H9 (cell line): ENCODE results near the gene DHRS1. TPM values are rescaled to one million over a fixed set of nuclear protein-coding genes. Genes with fewer than 3 reads are reported as not detected.

Experiments
- DNase-seq: peaks from one replicate; pipeline ENCODE4 v3.0.0-alpha.2; 2017
- H2AFZ ChIP-seq: one replicate; pipeline ENCODE4 v1.6.1; 2013; ENCODE audit warnings: mild to moderate bottlenecking, low read length, control low read depth, moderate library complexity
- H2AK5ac ChIP-seq: 2 replicates; pipeline ENCODE4 v1.6.1; 2013; ENCODE audit warnings: low read length, control low read depth, mixed read lengths; ENCODE audit not compliant: insufficient read length
- H2BK120ac ChIP-seq: one replicate; pipeline ENCODE4 v1.6.1; 2013; ENCODE audit warnings: low read depth, mild to moderate bottlenecking, low read length, control low read depth, inconsistent platforms; ENCODE audit not compliant: poor library complexity, severe bottlenecking
- H2BK12ac ChIP-seq: 2 replicates; pipeline ENCODE4 v1.6.1; 2013; ENCODE audit warnings: low read length, control low read depth, mixed read lengths, low read depth; ENCODE audit not compliant: insufficient read length
- H2BK15ac ChIP-seq: 2 replicates; pipeline ENCODE4 v1.6.1; 2013; ENCODE audit warnings: low read depth, low read length, control low read depth
- H2BK20ac ChIP-seq: one replicate; pipeline ENCODE4 v1.6.1; 2013; ENCODE audit warnings: low read depth, mild to moderate bottlenecking, low read length, control low read depth, inconsistent platforms; ENCODE audit not compliant: poor library complexity, severe bottlenecking
- H2BK5ac ChIP-seq: 2 replicates; pipeline ENCODE4 v1.6.1; 2013; ENCODE audit warnings: low read length, control low read depth, mixed read lengths; ENCODE audit not compliant: insufficient read length
- H3K14ac ChIP-seq: 2 replicates; pipeline ENCODE4 v1.6.1; 2013; ENCODE audit warnings: low read length, control low read depth; ENCODE audit not compliant: insufficient read depth
- H3K18ac ChIP-seq: 2 replicates; pipeline ENCODE4 v1.6.1; 2013; ENCODE audit warnings: low read depth, mild to moderate bottlenecking, mixed read lengths, low read length, control low read depth; ENCODE audit not compliant: insufficient read length
- H3K23ac ChIP-seq: 2 replicates; pipeline ENCODE4 v1.6.1; 2013; ENCODE audit warnings: low read length, control low read depth, mixed read lengths, low read depth; ENCODE audit not compliant: insufficient read length
- H3K23me2 ChIP-seq: 2 replicates; pipeline ENCODE4 v1.6.1; 2013; ENCODE audit warnings: low read depth, mild to moderate bottlenecking, mixed read lengths, low read length, control low read depth; ENCODE audit not compliant: insufficient read length, poor library complexity, severe bottlenecking
- H3K27ac ChIP-seq: 2 replicates; pipeline ENCODE4 v1.5.1; 2013; ENCODE audit warnings: low read length, control low read depth, mixed read lengths, low read depth; ENCODE audit not compliant: insufficient read length
- H3K27me3 ChIP-seq: 2 replicates; pipeline ENCODE4 v1.6.1; 2013; ENCODE audit warnings: low read length, control low read depth, inconsistent platforms; ENCODE audit not compliant: insufficient read depth
- H3K4ac ChIP-seq: 2 replicates; pipeline ENCODE4 v1.6.1; 2013; ENCODE audit warnings: low read depth, mild to moderate bottlenecking, control low read depth, inconsistent platforms, low read length, moderate library complexity
- H3K4me1 ChIP-seq: 2 replicates; pipeline ENCODE4 v1.6.1; 2013; ENCODE audit warnings: low read length, control low read depth, inconsistent platforms; ENCODE audit not compliant: insufficient read depth
- H3K4me2 ChIP-seq: 2 replicates; pipeline ENCODE4 v1.6.1; 2013; ENCODE audit warnings: low read length, control low read depth, mixed read lengths; ENCODE audit not compliant: insufficient read length, insufficient read depth
- H3K56ac ChIP-seq: 2 replicates; pipeline ENCODE4 v1.6.1; 2013; ENCODE audit warnings: low read depth, mild to moderate bottlenecking, mixed read lengths, low read length, control low read depth; ENCODE audit not compliant: insufficient read length
- H3K79me1 ChIP-seq: 2 replicates; pipeline ENCODE4 v1.6.1; 2013; ENCODE audit warnings: low read depth, mild to moderate bottlenecking, moderate library complexity, low read length, control low read depth, inconsistent platforms; ENCODE audit not compliant: insufficient read depth, poor library complexity, severe bottlenecking
- H3K79me2 ChIP-seq: 2 replicates; pipeline ENCODE4 v1.6.1; 2013; ENCODE audit warnings: low read length, control low read depth, inconsistent platforms; ENCODE audit not compliant: insufficient read depth
- H3K9ac ChIP-seq: 2 replicates; pipeline ENCODE4 v1.6.1; 2013; ENCODE audit warnings: low read length, control low read depth, mixed read lengths; ENCODE audit not compliant: insufficient read length; ENCODE audit errors: extremely low read depth
- H3K9me3 ChIP-seq: one replicate; pipeline ENCODE4 v1.6.1; 2013; ENCODE audit warnings: low read depth, low read length, inconsistent platforms; ENCODE audit not compliant: control insufficient read depth
- H3T11ph ChIP-seq: one replicate; pipeline ENCODE4 v1.6.1; 2013; ENCODE audit warnings: mild to moderate bottlenecking, low read length, control low read depth, inconsistent platforms
- H4K20me1 ChIP-seq: one replicate; pipeline ENCODE4 v1.6.1; 2013; ENCODE audit not compliant: control insufficient read depth, insufficient read length, insufficient read depth
- H4K5ac ChIP-seq: 2 replicates; pipeline ENCODE4 v1.6.1; 2013; ENCODE audit warnings: low read depth, mild to moderate bottlenecking, mixed read lengths, low read length, control low read depth; ENCODE audit not compliant: insufficient read length
- H4K8ac ChIP-seq: replicated peaks from 2 replicates; pipeline ENCODE4 v1.6.1; 2013; ENCODE audit warnings: low read length, control low read depth, mixed read lengths, low read depth; ENCODE audit not compliant: insufficient read length
- H4K91ac ChIP-seq: 2 replicates; pipeline ENCODE4 v1.6.1; 2013; ENCODE audit warnings: low read depth, mild to moderate bottlenecking, moderate library complexity, mixed read lengths, low read length, control low read depth; ENCODE audit not compliant: insufficient read length
- H3K27ac Mint-ChIP-seq, 3 experiments: 2 replicates in 2 of 3; 3 replicates in 1 of 3; pipeline ENCODE4 v1.8.0; 2020 to 2021; ENCODE audit warnings: mixed read lengths in 3 of 3, mild to moderate bottlenecking in 1 of 3, moderate library complexity in 1 of 3
- H3K27me3 Mint-ChIP-seq: 2 replicates; pipeline ENCODE4 v1.8.0; 2021; ENCODE audit warnings: low read depth, mild to moderate bottlenecking, moderate library complexity, mixed read lengths
- H3K36me3 Mint-ChIP-seq, 3 experiments: 2 replicates in 2 of 3; 3 replicates in 1 of 3; pipeline ENCODE4 v1.8.0; 2020 to 2021; ENCODE audit warnings: low read depth in 3 of 3, mixed read lengths in 3 of 3; ENCODE audit not compliant: insufficient read depth in 1 of 3
- H3K4me1 Mint-ChIP-seq, 2 experiments: 2 replicates each; pipeline ENCODE4 v1.8.0; 2020; ENCODE audit warnings: mixed read lengths in 2 of 2
- H3K4me3 Mint-ChIP-seq, 2 experiments: 2 replicates in 1 of 2; 3 replicates in 1 of 2; pipeline ENCODE4 v1.8.0; 2020 to 2021; ENCODE audit warnings: mild to moderate bottlenecking in 2 of 2, mixed read lengths in 2 of 2, moderate library complexity in 1 of 2
- H3K9me3 Mint-ChIP-seq, 2 experiments: 2 replicates in 1 of 2; 3 replicates in 1 of 2; pipeline ENCODE4 v1.8.0; 2020; ENCODE audit warnings: mild to moderate bottlenecking in 2 of 2, mixed read lengths in 2 of 2, moderate library complexity in 1 of 2
- CTCF ChIP-seq: fragments of 200-600 bp; sonication (generic); conservative IDR thresholded peaks from 3 replicates; pipeline ENCODE4 v1.8.0; 2021; ENCODE audit warnings: antibody characterized with exemption, mild to moderate bottlenecking
- WGBS: extraction: QIAGEN DNeasy Blood & Tissue Kit; methylation state at CpG from one replicate; pipeline ENCODE4 v1.1.7; 2013; ENCODE audit warnings: missing lambda C conversion rate, low lambda C conversion rate, mixed read lengths; ENCODE audit not compliant: insufficient read length; ENCODE audit errors: extremely low coverage; 5-methylcytosine and 5-hydroxymethylcytosine counted together
- total RNA-seq: library from RNA; stranded (reverse); gene quantifications from 2 replicates; pipeline ENCODE4 v1.2.1, GENCODE V29; 2021

The DHRS1 gene
- total RNA-seq, 1 experiment from 2014 or later = 19.1 TPM

GRCh38 chr14:24334431-24335291 is 35.1 kb upstream of the DHRS1 start, which contains the start of gene ADCY4:
TSS of gene ADCY4 (minus strand) at chr14:24335071. CDS start at chr14:24334652, 419 bp downstream.
- Histone ChIP-seq H3K79me2 (no peaks in the 10 kb centered on the region), H4K20me1 (no peaks in the 10 kb centered on the region), H2BK12ac (no peak within 1 kb of the TSS), H3K9me3 (no peaks in the 10 kb centered on the region), H3K27me3 (peaks cover 54% of the 10 kb centered on the region), H4K91ac (no peak within 1 kb of the TSS), H2BK120ac (no peak within 1 kb of the TSS), H3K23me2 (peaks cover 26% of the 10 kb centered on the region), H2BK15ac (no peak within 1 kb of the TSS), H2AK5ac (no peak within 1 kb of the TSS), H3K56ac (no peak within 1 kb of the TSS), H4K8ac (no peak within 1 kb of the TSS), H3K18ac (no peak within 1 kb of the TSS), H4K5ac (no peak within 1 kb of the TSS), H3T11ph (no peak within 1 kb of the TSS), H3K4me2 (peak within 1 kb of the TSS; percentile 62), H3K4ac (no peak within 1 kb of the TSS), H3K79me1 (no peaks in the 10 kb centered on the region), H3K14ac (no peak within 1 kb of the TSS), H3K4me1 (no peaks in the 10 kb centered on the region; the same call in 1 of the 2 replicates), H2AFZ (no peak within 1 kb of the TSS), H3K27ac (no peak within 1 kb of the TSS), H2BK5ac (no peak within 1 kb of the TSS), H3K23ac (no peak within 1 kb of the TSS), H3K9ac (no peak within 1 kb of the TSS), H2BK20ac (no peak within 1 kb of the TSS)
- Mint-ChIP-seq H3K4me1 (peaks cover 28 to 35% of the 10 kb centered on the region in 2 experiments), H3K27me3 (peaks cover 100% of the 10 kb centered on the region), H3K4me3 (peak within 1 kb of the TSS; percentile 59 to 91), H3K27ac (no peak within 1 kb of the TSS), H3K9me3 (peaks cover 0 to 2% of the 10 kb centered on the region in 2 experiments; a peak in 3 of 5 replicates), H3K36me3 (no peaks in the 10 kb centered on the region; a peak in 1 of 7 replicates)
- no peak for TF ChIP-seq CTCF
- WGBS = no CpG with 5 or more reads among the region's 65 CpGs
- no peak for DNase-seq
